NT2/D1 (cell line): ENCODE measurements around the gene KLF6.

Experiments used
- DNase-seq: peaks from one replicate; pipeline ENCODE4 v3.0.0-alpha.2; 2011; ENCODE audit warnings: low read depth, low spot score
- H3K27me3 ChIP-seq: 2 replicates; pipeline ENCODE4 v1.6.0; 2011; ENCODE audit warnings: mild to moderate bottlenecking; ENCODE audit not compliant: insufficient read length, insufficient read depth
- H3K36me3 ChIP-seq: 2 replicates; pipeline ENCODE4 v1.6.1; 2011; ENCODE audit warnings: mild to moderate bottlenecking, low read length, mixed read lengths; ENCODE audit not compliant: insufficient read depth, insufficient read length
- H3K4me1 ChIP-seq: 2 replicates; pipeline ENCODE4 v1.5.1; 2011; ENCODE audit not compliant: insufficient read depth, insufficient read length
- H3K4me3 ChIP-seq: 2 replicates; pipeline ENCODE4 v1.5.1; 2011; ENCODE audit warnings: low read depth; ENCODE audit not compliant: insufficient read length
- H3K9ac ChIP-seq: 2 replicates; pipeline ENCODE4 v1.6.0; 2011; ENCODE audit warnings: low read depth; ENCODE audit not compliant: insufficient read length
- H3K9me3 ChIP-seq: 2 replicates; pipeline ENCODE4 v1.5.1; 2011; ENCODE audit warnings: mild to moderate bottlenecking, low read length; ENCODE audit not compliant: insufficient read depth
- SUZ12 ChIP-seq: IDR thresholded peaks from 2 replicates; pipeline ENCODE4 v1.6.1; 2011; ENCODE audit not compliant: insufficient read length, insufficient read depth; ENCODE audit errors: extremely low read depth
- YY1 ChIP-seq: IDR thresholded peaks from 2 replicates; pipeline ENCODE4 v1.6.1; 2011; ENCODE audit not compliant: insufficient read length, insufficient read depth
- ZNF274 ChIP-seq: IDR thresholded peaks from 2 replicates; pipeline ENCODE4 v1.6.1; 2011; ENCODE audit warnings: mild to moderate bottlenecking, low read depth, low read length

KLF6 gene

GRCh38 chr10:3782451-3783315 lies 2.3 kb downstream of the KLF6 start:
- DNase-seq: no peak
- peak overlapping the region; percentile 95 for H3K9ac ChIP-seq
- TF ChIP-seq SUZ12 (no peak), YY1 (no peak), ZNF274 (no peak)
- peaks cover 10% of the 10 kb centered on the region for H3K4me1 ChIP-seq
- H3K9me3 ChIP-seq: no peaks in the 10 kb centered on the region
- H3K27me3 ChIP-seq: peaks cover 2% of the 10 kb centered on the region
- H3K36me3 ChIP-seq: peaks cover 63% of the 10 kb centered on the region
- H3K4me3 ChIP-seq: peak overlapping the region; percentile 81

DNA sequence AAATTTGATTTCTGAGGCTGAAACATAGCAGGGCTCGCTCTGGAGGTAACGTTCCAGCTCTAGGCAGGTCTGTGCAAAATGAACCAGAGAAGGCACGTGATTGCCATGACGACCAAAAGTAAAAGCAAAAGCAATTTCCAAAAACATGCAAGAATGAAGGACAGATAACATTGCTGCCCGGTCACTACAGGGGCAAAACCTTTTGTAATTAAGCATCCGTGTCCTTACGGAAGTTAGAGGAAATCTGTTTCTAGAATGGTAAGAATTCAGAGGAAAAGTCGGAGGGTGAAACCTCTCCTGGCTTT lies 2.9 kb downstream of the KLF6 start:
- Histone ChIP-seq H3K4me1 (peaks cover 10% of the 10 kb centered on the region), H3K27me3 (no peaks in the 10 kb centered on the region), H3K4me3 (peak overlapping the region; percentile 81), H3K9me3 (no peaks in the 10 kb centered on the region), H3K9ac (peak overlapping the region; percentile 95), H3K36me3 (peaks cover 67% of the 10 kb centered on the region)
- TF ChIP-seq SUZ12: no peak
- TF ChIP-seq YY1: no peak
- TF ChIP-seq ZNF274: no peak
- no peak for DNase-seq

DNA sequence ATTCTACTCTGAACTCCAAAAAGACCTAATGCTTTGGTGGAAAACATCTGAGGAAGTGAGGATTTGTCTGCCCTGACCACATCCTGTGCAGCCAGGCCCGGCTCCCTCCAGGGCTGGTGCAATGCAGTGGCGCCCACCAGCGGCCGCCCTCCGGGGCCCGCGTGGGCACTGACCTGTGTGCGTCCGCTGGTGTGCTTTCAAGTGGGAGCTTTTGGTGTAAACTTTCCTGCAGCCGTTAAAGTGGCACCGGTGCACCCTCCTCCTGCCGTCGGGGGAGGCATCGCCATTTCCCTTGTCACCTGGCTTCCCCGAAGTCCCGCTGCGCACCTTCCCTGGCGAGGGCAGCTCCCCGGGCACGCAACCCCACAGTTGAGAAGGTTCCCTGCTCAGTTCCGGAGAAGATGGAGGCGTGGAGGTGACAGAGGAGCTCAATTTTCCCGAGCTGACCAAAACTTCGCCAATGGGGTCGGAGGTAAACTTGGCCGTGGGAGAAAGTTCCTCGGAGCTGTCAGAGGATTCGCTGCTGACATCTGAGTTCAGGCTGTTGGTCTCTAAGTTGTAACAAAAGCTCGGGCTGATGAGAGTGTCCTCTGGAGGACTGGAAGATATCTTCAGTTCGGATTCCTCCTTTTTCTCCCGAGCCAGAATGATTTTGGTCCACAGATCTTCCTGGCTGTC lies 3.4 kb downstream of the KLF6 start:
- Histone ChIP-seq H3K9ac (peak overlapping the region; percentile 95), H3K36me3 (peaks cover 72% of the 10 kb centered on the region), H3K27me3 (no peaks in the 10 kb centered on the region), H3K4me1 (peaks cover 10% of the 10 kb centered on the region), H3K4me3 (peak overlapping the region; percentile 81), H3K9me3 (no peaks in the 10 kb centered on the region)
- no peak for TF ChIP-seq SUZ12
- no peak for TF ChIP-seq YY1
- TF ChIP-seq ZNF274: no peak
- no peak for DNase-seq

GRCh38 chr10:3780771-3781467 lies 4.1 kb downstream of the KLF6 start:
- peaks cover 72% of the 10 kb centered on the region for H3K36me3 ChIP-seq

DNA sequence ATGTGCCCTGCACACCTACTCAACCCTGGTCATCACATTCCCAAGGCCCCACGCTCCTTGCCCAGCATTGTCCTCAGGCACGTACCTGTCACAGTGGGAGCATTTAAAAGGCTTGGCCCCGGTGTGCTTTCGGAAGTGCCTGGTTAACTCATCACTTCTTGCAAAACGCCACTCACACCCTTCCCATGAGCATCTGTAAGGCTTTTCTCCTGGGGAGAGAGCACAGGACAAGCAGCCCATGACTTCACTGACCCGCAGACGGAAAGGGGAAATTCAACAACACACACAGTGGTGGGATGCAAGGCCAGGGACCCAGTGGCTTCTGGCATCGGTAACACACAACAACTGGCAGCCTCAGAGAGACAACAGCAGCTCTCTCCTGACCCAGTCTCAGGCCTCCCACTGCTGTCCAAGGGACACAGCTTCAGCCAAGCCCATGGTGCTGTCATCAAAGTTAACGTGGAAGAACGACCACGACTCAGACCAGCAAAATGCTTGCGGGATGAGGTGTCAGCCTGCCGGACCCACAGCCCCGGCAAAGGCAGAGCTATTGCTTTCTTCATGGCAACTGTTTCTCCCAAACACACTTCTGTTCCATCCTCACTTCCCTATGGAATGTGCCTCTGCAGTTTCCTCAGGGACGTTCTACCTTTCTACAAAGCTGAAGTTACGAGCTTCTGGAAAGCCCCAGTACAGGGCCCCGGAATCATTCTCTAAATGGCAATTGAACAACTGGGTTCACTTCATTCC lies 4.8 kb downstream of the KLF6 start:
- no peak overlapping the region for H3K9ac ChIP-seq
- no peaks in the 10 kb centered on the region for H3K27me3 ChIP-seq
- TF ChIP-seq SUZ12 (no peak), YY1 (no peak), ZNF274 (no peak)
- H3K4me3 ChIP-seq: no peak overlapping the region
- no peak for DNase-seq
- H3K36me3 ChIP-seq: peaks cover 77% of the 10 kb centered on the region
- no peaks in the 10 kb centered on the region for H3K9me3 ChIP-seq
- peaks cover 10% of the 10 kb centered on the region for H3K4me1 ChIP-seq

More at GRCh38 chr10:3780771-3781467, 4.1 kb downstream of the KLF6 start:
- H3K4me3 ChIP-seq: no peak overlapping the region
- TF ChIP-seq YY1: no peak
- DNase-seq: no peak
- no peaks in the 10 kb centered on the region for H3K27me3 ChIP-seq
- H3K9ac ChIP-seq: no peak overlapping the region
- H3K9me3 ChIP-seq: no peaks in the 10 kb centered on the region
- H3K4me1 ChIP-seq: peaks cover 10% of the 10 kb centered on the region

DNA sequence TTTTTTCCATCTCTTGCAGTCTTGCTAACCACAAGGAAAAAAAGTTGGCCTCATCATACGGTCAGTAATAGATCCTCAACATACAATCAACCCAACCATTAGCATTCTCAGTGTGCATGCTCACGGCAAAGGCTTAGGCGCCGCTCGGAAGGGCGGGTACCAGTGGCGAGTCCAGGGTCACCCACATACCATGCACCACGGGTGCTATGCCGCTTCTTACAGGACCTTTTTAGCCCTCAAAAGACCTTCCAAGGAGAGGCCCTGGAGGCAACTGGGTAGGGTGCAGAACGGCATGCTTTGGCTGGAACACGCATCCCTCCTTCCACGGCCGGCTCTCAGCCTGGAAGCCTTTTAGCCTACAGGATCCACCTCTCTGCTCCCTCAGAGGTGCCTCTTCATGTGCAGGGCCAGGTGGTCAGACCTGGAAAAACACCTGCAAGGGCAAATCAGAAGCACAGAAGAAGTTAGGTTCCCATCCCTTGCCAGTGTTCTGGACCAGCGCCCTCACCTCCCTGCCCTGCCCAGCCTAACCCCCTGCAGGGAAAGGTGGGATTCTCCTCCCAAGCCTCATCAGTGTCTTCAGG lies 5.8 kb downstream of the KLF6 start:
- no peak overlapping the region for H3K9ac ChIP-seq
- no peaks in the 10 kb centered on the region for H3K9me3 ChIP-seq
- peaks cover 10% of the 10 kb centered on the region for H3K4me1 ChIP-seq
- TF ChIP-seq ZNF274 (no peak), SUZ12 (no peak), YY1 (no peak)
- H3K27me3 ChIP-seq: no peaks in the 10 kb centered on the region
- DNase-seq: no peak
- H3K4me3 ChIP-seq: no peak overlapping the region
- peaks cover 83% of the 10 kb centered on the region for H3K36me3 ChIP-seq
